ENCODE measurements around the gene LRP3. TPM values are rescaled to one million over a fixed set of nuclear protein-coding genes. Genes with fewer than 3 reads are reported as not detected.

The LRP3 gene
- total RNA-seq, 2 experiments from 2014 or later: not detected

GRCh38 chr19:33246709-33247440 is 52.7 kb downstream of the LRP3 start:
- no peaks in the 10 kb centered on the region for H3K36me3 Mint-ChIP-seq (ENCODE audit: low read depth)
- no peak for ATAC-seq
- no peak overlapping the region for H3K4me3 Mint-ChIP-seq
- no peak for DNase-seq
- ChIA-PET POLR2A (no interaction called here), CTCF (interaction anchor here (1.3 kb wide), 1 partner anchor 12 kb away, joined by 3 read pairs; no protein-coding TSS in a partner anchor)
- no peaks in the 10 kb centered on the region for H3K9me3 Mint-ChIP-seq (ENCODE audit: insufficient read depth)
- H3K27ac Mint-ChIP-seq: no peak overlapping the region
- no peaks in the 10 kb centered on the region for H3K4me1 Mint-ChIP-seq (ENCODE audit: low read depth)
- no peaks in the 10 kb centered on the region for H3K27me3 Mint-ChIP-seq (ENCODE audit: low read depth)

GRCh38 chr19:33247441-33247819 is 53.3 kb downstream of the LRP3 start:
- H3K4me3 Mint-ChIP-seq: no peak overlapping the region
- H3K36me3 Mint-ChIP-seq (ENCODE audit: low read depth): no peaks in the 10 kb centered on the region
- H3K9me3 Mint-ChIP-seq (ENCODE audit: insufficient read depth): no peaks in the 10 kb centered on the region
- POLR2A ChIA-PET: no interaction called here
- CTCF ChIA-PET: no interaction called here
- no peaks in the 10 kb centered on the region for H3K27me3 Mint-ChIP-seq (ENCODE audit: low read depth)
- H3K27ac Mint-ChIP-seq: no peak overlapping the region
- no peak for ATAC-seq
- H3K4me1 Mint-ChIP-seq (ENCODE audit: low read depth): no peaks in the 10 kb centered on the region
- no peak for DNase-seq

GRCh38 chr19:33248104-33248503 is 54.0 kb downstream of the LRP3 start:
- no peak for DNase-seq
- Mint-ChIP-seq H3K36me3 (ENCODE audit: low read depth) (no peaks in the 10 kb centered on the region), H3K27me3 (ENCODE audit: low read depth) (no peaks in the 10 kb centered on the region), H3K4me1 (ENCODE audit: low read depth) (no peaks in the 10 kb centered on the region), H3K27ac (no peak overlapping the region), H3K9me3 (ENCODE audit: insufficient read depth) (no peaks in the 10 kb centered on the region), H3K4me3 (no peak overlapping the region)
- ChIA-PET CTCF (no interaction called here), POLR2A (no interaction called here)
- no peak for ATAC-seq

- no peaks in the 10 kb centered on the region for H3K9me3 Mint-ChIP-seq (ENCODE audit: insufficient read depth)
- no peaks in the 10 kb centered on the region for H3K36me3 Mint-ChIP-seq (ENCODE audit: low read depth)
- CTCF ChIA-PET: no interaction called here
- peak; percentile 11 for ATAC-seq
- no peak overlapping the region for H3K4me3 Mint-ChIP-seq
- DNase-seq: no peak
- H3K27me3 Mint-ChIP-seq (ENCODE audit: low read depth): no peaks in the 10 kb centered on the region
- no peaks in the 10 kb centered on the region for H3K4me1 Mint-ChIP-seq (ENCODE audit: low read depth)
- H3K27ac Mint-ChIP-seq: no peak overlapping the region
- POLR2A ChIA-PET: no interaction called here
These were observed 54.4 kb downstream of the LRP3 start for GRCh38 chr19:33248553-33248953.

GRCh38 chr19:33248954-33249613 is 55.0 kb downstream of the LRP3 start:
- ChIA-PET POLR2A (no interaction called here), CTCF (no interaction called here)
- Mint-ChIP-seq H3K27me3 (ENCODE audit: low read depth) (no peaks in the 10 kb centered on the region), H3K27ac (no peak overlapping the region), H3K4me3 (no peak overlapping the region), H3K9me3 (ENCODE audit: insufficient read depth) (no peaks in the 10 kb centered on the region), H3K36me3 (ENCODE audit: low read depth) (no peaks in the 10 kb centered on the region), H3K4me1 (ENCODE audit: low read depth) (no peaks in the 10 kb centered on the region)
- DNase-seq: peak; percentile 30
- ATAC-seq: peak; percentile 52

- H3K9me3 Mint-ChIP-seq (ENCODE audit: insufficient read depth): no peaks in the 10 kb centered on the region
- H3K27me3 Mint-ChIP-seq (ENCODE audit: low read depth): no peaks in the 10 kb centered on the region
- no peaks in the 10 kb centered on the region for H3K4me1 Mint-ChIP-seq (ENCODE audit: low read depth)
- H3K36me3 Mint-ChIP-seq (ENCODE audit: low read depth): no peaks in the 10 kb centered on the region
- ATAC-seq: no peak
- DNase-seq: no peak
- H3K4me3 Mint-ChIP-seq: no peak overlapping the region
- ChIA-PET CTCF (no interaction called here), POLR2A (no interaction called here)
- H3K27ac Mint-ChIP-seq: no peak overlapping the region
These were observed 55.7 kb downstream of the LRP3 start for GRCh38 chr19:33249740-33250366.

- Mint-ChIP-seq H3K36me3 (ENCODE audit: low read depth) (no peaks in the 10 kb centered on the region), H3K9me3 (ENCODE audit: insufficient read depth) (no peaks in the 10 kb centered on the region), H3K27me3 (ENCODE audit: low read depth) (no peaks in the 10 kb centered on the region), H3K4me1 (ENCODE audit: low read depth) (no peaks in the 10 kb centered on the region), H3K4me3 (no peak overlapping the region), H3K27ac (no peak overlapping the region)
- ATAC-seq (no peak), DNase-seq (no peak)
- POLR2A ChIA-PET: no interaction called here
- CTCF ChIA-PET: no interaction called here
These were observed 56.4 kb downstream of the LRP3 start for GRCh38 chr19:33250500-33250899.

GRCh38 chr19:33251076-33251475 is 56.9 kb downstream of the LRP3 start:
- no peaks in the 10 kb centered on the region for H3K36me3 Mint-ChIP-seq (ENCODE audit: low read depth)
- H3K27ac Mint-ChIP-seq: no peak overlapping the region
- no peaks in the 10 kb centered on the region for H3K4me1 Mint-ChIP-seq (ENCODE audit: low read depth)
- DNase-seq: no peak
- ChIA-PET POLR2A (no interaction called here), CTCF (no interaction called here)
- no peaks in the 10 kb centered on the region for H3K9me3 Mint-ChIP-seq (ENCODE audit: insufficient read depth)
- ATAC-seq: no peak
- no peak overlapping the region for H3K4me3 Mint-ChIP-seq
- H3K27me3 Mint-ChIP-seq (ENCODE audit: low read depth): no peaks in the 10 kb centered on the region

- Mint-ChIP-seq H3K9me3 (ENCODE audit: insufficient read depth) (no peaks in the 10 kb centered on the region), H3K4me3 (no peak overlapping the region), H3K4me1 (ENCODE audit: low read depth) (no peaks in the 10 kb centered on the region), H3K36me3 (ENCODE audit: low read depth) (no peaks in the 10 kb centered on the region), H3K27ac (no peak overlapping the region), H3K27me3 (ENCODE audit: low read depth) (no peaks in the 10 kb centered on the region)
- ATAC-seq (no peak), DNase-seq (no peak)
- ChIA-PET POLR2A (no interaction called here), CTCF (no interaction called here)
These were observed 57.5 kb downstream of the LRP3 start for GRCh38 chr19:33251526-33252090.

GRCh38 chr19:33252418-33252962 is 58.4 kb downstream of the LRP3 start:
- ATAC-seq (no peak), DNase-seq (no peak)
- no peaks in the 10 kb centered on the region for H3K4me1 Mint-ChIP-seq (ENCODE audit: low read depth)
- no peak overlapping the region for H3K4me3 Mint-ChIP-seq
- H3K9me3 Mint-ChIP-seq (ENCODE audit: insufficient read depth): no peaks in the 10 kb centered on the region
- H3K27ac Mint-ChIP-seq: no peak overlapping the region
- no peaks in the 10 kb centered on the region for H3K27me3 Mint-ChIP-seq (ENCODE audit: low read depth)
- ChIA-PET POLR2A (no interaction called here), CTCF (no interaction called here)
- no peaks in the 10 kb centered on the region for H3K36me3 Mint-ChIP-seq (ENCODE audit: low read depth)

- ChIA-PET CTCF (no interaction called here), POLR2A (no interaction called here)
- H3K4me3 Mint-ChIP-seq: no peak overlapping the region
- no peaks in the 10 kb centered on the region for H3K4me1 Mint-ChIP-seq (ENCODE audit: low read depth)
- DNase-seq (no peak), ATAC-seq (no peak)
- no peaks in the 10 kb centered on the region for H3K9me3 Mint-ChIP-seq (ENCODE audit: insufficient read depth)
- H3K27me3 Mint-ChIP-seq (ENCODE audit: low read depth): peaks cover 3% of the 10 kb centered on the region
- no peaks in the 10 kb centered on the region for H3K36me3 Mint-ChIP-seq (ENCODE audit: low read depth)
- H3K27ac Mint-ChIP-seq: no peak overlapping the region
These were observed 58.8 kb downstream of the LRP3 start for GRCh38 chr19:33252971-33253370.

GRCh38 chr19:33254245-33254824 is 60.2 kb downstream of the LRP3 start:
- Mint-ChIP-seq H3K27ac (no peak overlapping the region), H3K9me3 (ENCODE audit: insufficient read depth) (no peaks in the 10 kb centered on the region), H3K4me3 (no peak overlapping the region), H3K27me3 (ENCODE audit: low read depth) (peaks cover 6% of the 10 kb centered on the region), H3K4me1 (ENCODE audit: low read depth) (no peaks in the 10 kb centered on the region), H3K36me3 (ENCODE audit: low read depth) (no peaks in the 10 kb centered on the region)
- CTCF ChIA-PET: no interaction called here
- POLR2A ChIA-PET: no interaction called here
- ATAC-seq: no peak
- no peak for DNase-seq
